IPS DF 6.9 (cell line): ENCODE measurements around the gene SLC35B2.

ENCODE experiments used
- DNase-seq: peaks from one replicate; pipeline ENCODE4 v3.0.0-alpha.2; 2013; ENCODE audit warnings: low read depth, low spot score
- H3K27ac ChIP-seq: one replicate; pipeline ENCODE4 v1.5.1; 2013; ENCODE audit warnings: low read length, control low read depth
- H3K27me3 ChIP-seq: 2 replicates; pipeline ENCODE4 v1.6.1; 2013; ENCODE audit warnings: mild to moderate bottlenecking, low read length; ENCODE audit not compliant: control insufficient read depth, insufficient read depth
- H3K36me3 ChIP-seq: 2 replicates; pipeline ENCODE4 v1.6.1; 2013; ENCODE audit warnings: low read length; ENCODE audit not compliant: control insufficient read depth, insufficient read depth
- H3K4me1 ChIP-seq: 2 replicates; pipeline ENCODE4 v1.6.1; 2013; ENCODE audit warnings: low read length; ENCODE audit not compliant: control insufficient read depth, insufficient read depth
- H3K4me3 ChIP-seq: 2 replicates; pipeline ENCODE4 v1.5.1; 2013; ENCODE audit warnings: mild to moderate bottlenecking, low read length
- H3K9me3 ChIP-seq: 2 replicates; pipeline ENCODE4 v1.6.1; 2013; ENCODE audit warnings: low read length, inconsistent platforms; ENCODE audit not compliant: control insufficient read depth, insufficient read depth
- WGBS: extraction: QIAGEN DNeasy Blood & Tissue Kit; methylation state at CpG from one replicate; pipeline ENCODE4 v1.1.7; 2013; ENCODE audit warnings: mixed read lengths, missing lambda C conversion rate; ENCODE audit not compliant: insufficient read length, insufficient coverage; 5-methylcytosine and 5-hydroxymethylcytosine counted together

SLC35B2 gene

DNA sequence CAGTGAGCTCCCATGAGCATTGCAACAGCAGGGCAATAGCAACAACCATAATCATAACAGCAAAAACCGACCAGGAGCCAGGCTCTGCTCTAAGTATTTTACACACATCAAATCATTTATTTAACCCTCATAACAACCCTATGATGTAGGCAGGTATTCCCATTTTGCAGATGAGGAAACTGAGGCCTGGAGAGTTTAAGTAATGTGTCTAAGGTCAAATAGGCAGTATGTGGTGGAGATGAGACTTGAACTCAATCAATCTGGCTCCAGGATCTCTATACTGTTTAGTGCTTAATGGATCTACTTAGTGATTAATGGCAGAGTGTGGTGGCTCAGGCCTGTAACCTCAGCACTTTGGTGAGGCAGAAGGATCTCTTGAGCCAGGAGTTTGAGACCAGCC, 16.3 kb upstream of the SLC35B2 start:
- Histone ChIP-seq H3K27me3 (peaks cover 1% of the 10 kb centered on the region; the same call in 1 of the 2 replicates), H3K36me3 (peaks cover 3% of the 10 kb centered on the region; the same call in 1 of the 2 replicates), H3K4me1 (peaks cover 12% of the 10 kb centered on the region), H3K27ac (no peak overlapping the region), H3K9me3 (no peaks in the 10 kb centered on the region), H3K4me3 (no peak overlapping the region)
- no CpG with 5 or more reads among the region's 1 CpG for WGBS
- no peak for DNase-seq

DNA sequence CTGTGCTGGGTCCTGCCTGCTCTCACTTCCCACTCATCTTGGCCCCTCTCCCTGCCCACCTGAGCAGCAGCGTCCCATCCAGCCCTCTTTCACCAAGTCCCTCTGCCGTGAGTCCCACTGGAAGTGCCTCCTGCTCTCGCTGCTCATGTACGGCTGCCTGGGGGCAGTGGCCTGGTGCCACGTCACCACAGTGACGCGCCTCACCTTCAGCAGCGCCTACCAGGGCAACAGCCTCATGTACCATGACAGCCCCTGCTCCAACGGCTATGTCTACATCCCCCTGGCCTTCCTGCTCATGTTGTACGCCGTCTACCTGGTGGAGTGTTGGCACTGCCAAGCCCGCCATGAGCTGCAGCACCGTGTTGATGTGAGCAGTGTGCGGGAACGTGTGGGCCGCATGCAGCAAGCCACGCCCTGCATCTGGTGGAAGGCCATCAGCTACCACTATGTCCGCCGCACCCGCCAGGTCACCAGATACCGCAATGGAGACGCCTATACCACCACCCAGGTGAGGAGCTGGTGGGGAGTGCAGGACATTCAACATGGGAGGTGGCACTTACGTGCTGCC, 15.8 kb upstream of the SLC35B2 start:
- no CpG with 5 or more reads among the region's 23 CpGs for WGBS
- Histone ChIP-seq H3K27ac (no peak overlapping the region), H3K4me3 (no peak overlapping the region), H3K36me3 (peaks cover 3% of the 10 kb centered on the region; the same call in 1 of the 2 replicates), H3K27me3 (peaks cover 1% of the 10 kb centered on the region; the same call in 1 of the 2 replicates), H3K4me1 (peaks cover 16% of the 10 kb centered on the region), H3K9me3 (no peaks in the 10 kb centered on the region)
- no peak for DNase-seq

GRCh38 chr6:44272529-44272928, 15.2 kb upstream of the SLC35B2 start:
- Histone ChIP-seq H3K36me3 (peaks cover 3% of the 10 kb centered on the region; the same call in 1 of the 2 replicates), H3K27me3 (peaks cover 1% of the 10 kb centered on the region; the same call in 1 of the 2 replicates), H3K9me3 (no peaks in the 10 kb centered on the region), H3K4me3 (no peak overlapping the region), H3K27ac (no peak overlapping the region), H3K4me1 (peaks cover 16% of the 10 kb centered on the region)
- DNase-seq: no peak
- WGBS: no CpG with 5 or more reads among the region's 3 CpGs

DNA sequence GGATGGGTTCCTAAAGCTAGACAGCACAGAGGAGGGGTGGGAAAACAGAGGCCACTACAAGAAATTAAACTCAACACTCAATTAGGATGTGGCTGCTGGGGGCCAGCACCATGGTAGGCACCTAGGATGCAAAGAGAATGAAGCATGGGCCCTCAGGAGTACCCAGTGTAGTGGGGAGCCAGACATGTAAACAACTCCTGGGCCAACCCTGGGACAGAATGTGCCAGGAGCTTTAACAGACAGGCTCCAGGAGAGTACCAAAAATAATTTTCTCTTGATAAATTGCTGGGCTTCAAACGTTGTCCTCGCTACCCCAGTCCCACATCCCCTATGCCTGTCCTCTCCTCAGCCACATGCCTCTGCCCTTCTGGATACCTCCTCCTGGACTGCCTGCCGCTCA, 14.6 kb upstream of the SLC35B2 start:
- Histone ChIP-seq H3K4me3 (no peak overlapping the region), H3K27me3 (no peaks in the 10 kb centered on the region; the same call in 1 of the 2 replicates), H3K4me1 (peaks cover 16% of the 10 kb centered on the region), H3K36me3 (peaks cover 3% of the 10 kb centered on the region; the same call in 1 of the 2 replicates), H3K9me3 (no peaks in the 10 kb centered on the region), H3K27ac (no peak overlapping the region)
- no peak for DNase-seq
- no CpG with 5 or more reads among the region's 3 CpGs for WGBS

DNA sequence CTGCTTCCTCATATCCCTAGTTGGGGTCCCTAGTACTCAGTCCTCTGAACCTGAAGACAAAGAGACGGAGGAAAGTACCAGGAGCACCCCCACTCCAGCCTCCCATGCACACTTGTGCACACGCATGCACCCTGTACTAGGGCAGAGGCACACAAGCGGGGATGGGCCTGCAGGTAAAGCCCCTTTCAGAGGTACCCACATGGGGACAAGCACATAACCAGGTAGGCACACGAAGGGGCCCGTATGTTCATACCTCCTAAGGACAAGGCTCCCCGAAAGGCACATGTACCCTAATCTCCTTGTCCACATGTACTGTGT, 14.0 kb upstream of the SLC35B2 start:
- no peaks in the 10 kb centered on the region; the same call in 1 of the 2 replicates for H3K27me3 ChIP-seq
- no peak overlapping the region; the same call in 1 of the 2 replicates for H3K4me3 ChIP-seq
- DNase-seq: no peak
- H3K27ac ChIP-seq: no peak overlapping the region
- H3K9me3 ChIP-seq: no peaks in the 10 kb centered on the region
- H3K4me1 ChIP-seq: peaks cover 15% of the 10 kb centered on the region
- peaks cover 3% of the 10 kb centered on the region; the same call in 1 of the 2 replicates for H3K36me3 ChIP-seq
- WGBS: no CpG with 5 or more reads among the region's 6 CpGs

DNA sequence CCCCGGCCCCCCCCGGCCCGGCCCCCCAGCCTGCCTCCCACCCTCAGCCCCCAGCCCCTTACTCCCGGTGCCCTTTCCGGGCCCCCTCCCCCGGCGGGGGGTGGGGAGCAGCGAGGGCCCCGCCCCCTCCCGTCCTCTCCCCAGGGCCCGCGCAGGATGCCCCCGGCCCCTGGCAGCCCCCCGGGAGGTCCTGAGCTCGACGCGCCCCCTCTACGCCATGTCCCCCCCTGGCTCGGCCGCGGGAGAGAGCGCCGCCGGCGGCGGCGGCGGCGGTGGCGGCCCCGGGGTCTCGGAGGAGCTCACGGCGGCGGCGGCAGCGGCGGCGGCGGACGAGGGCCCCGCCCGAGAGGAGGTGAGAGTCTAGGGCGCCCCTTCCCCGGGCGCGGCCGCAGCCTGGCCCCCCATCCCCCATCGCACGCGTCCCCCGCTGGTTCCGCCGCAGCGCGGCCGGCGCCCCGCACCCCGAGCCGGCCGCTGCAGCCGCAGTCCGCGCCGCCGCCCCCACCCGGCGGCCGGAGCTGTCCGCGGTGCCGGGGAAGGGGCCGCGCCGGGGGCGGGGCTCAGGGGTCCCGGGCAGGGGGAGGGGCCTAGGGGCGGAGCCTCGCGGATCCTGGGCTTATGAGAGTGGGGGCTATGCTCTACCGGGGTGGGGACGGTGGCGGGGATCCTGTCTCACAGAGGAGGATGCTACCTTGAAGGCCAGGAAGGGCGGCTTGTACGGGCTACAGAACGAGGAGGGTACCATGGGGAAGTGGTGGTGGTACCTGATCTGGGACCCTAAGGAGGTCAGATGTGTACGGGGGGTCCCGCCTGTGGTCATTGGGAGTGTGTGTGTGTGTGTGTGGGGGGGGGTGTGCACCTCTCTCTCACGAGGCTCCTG, 13.4 kb upstream of the SLC35B2 start:
- Histone ChIP-seq H3K27ac (no peak overlapping the region), H3K27me3 (no peaks in the 10 kb centered on the region; the same call in 1 of the 2 replicates), H3K4me3 (peak overlapping the region; percentile 48; the same call in 1 of the 2 replicates), H3K36me3 (peaks cover 3% of the 10 kb centered on the region; the same call in 1 of the 2 replicates), H3K4me1 (peaks cover 12% of the 10 kb centered on the region), H3K9me3 (no peaks in the 10 kb centered on the region)
- no peak for DNase-seq
- no CpG with 5 or more reads among the region's 90 CpGs for WGBS

DNA sequence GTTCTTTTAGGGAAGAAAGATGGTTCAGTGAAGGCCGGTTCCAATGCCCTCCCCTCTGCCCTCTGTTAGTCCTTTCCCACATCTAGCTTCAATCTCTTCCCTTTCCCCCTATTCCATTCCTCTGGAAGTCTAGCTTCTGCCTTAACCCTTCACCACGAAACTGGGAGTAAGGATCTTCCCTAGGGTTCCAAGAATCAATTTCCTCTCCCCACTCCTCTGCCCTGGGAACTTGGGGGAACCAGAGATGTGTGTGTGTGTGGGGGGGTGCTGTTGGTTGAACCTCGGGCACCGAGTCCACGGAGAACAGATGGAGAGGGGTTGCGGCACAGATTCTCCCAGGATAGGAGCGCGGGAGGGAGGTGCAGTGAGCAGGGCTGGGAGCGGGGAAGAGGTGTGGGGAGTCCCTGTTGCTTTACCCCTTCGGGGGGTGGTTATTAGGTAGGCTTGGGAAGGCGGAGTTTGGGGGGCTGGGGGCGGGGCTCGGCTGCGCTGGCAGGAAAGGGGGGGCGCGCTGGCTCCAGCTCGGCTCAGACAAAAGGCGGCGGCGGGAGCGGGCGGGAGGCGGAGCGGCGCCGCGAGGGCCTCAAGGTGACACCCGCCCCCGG, 12.7 kb upstream of the SLC35B2 start, which contains the start of gene TMEM151B:
TSS of gene TMEM151B (plus strand) at position 530 of the 605 bp plus-strand sequence. CDS start 293 bp downstream, outside the sequence.
- DNase-seq: no peak
- H3K36me3 ChIP-seq: no peaks in the 10 kb centered on the region; the same call in 1 of the 2 replicates
- no peaks in the 10 kb centered on the region for H3K9me3 ChIP-seq
- peaks cover 7% of the 10 kb centered on the region; the same call in 1 of the 2 replicates for H3K4me1 ChIP-seq
- no CpG with 5 or more reads among the region's 29 CpGs for WGBS
- peak within 1 kb of the TSS; percentile 48; the same call in 1 of the 2 replicates for H3K4me3 ChIP-seq
- H3K27ac ChIP-seq: no peak within 1 kb of the TSS
- H3K27me3 ChIP-seq: no peaks in the 10 kb centered on the region; the same call in 1 of the 2 replicates

DNA sequence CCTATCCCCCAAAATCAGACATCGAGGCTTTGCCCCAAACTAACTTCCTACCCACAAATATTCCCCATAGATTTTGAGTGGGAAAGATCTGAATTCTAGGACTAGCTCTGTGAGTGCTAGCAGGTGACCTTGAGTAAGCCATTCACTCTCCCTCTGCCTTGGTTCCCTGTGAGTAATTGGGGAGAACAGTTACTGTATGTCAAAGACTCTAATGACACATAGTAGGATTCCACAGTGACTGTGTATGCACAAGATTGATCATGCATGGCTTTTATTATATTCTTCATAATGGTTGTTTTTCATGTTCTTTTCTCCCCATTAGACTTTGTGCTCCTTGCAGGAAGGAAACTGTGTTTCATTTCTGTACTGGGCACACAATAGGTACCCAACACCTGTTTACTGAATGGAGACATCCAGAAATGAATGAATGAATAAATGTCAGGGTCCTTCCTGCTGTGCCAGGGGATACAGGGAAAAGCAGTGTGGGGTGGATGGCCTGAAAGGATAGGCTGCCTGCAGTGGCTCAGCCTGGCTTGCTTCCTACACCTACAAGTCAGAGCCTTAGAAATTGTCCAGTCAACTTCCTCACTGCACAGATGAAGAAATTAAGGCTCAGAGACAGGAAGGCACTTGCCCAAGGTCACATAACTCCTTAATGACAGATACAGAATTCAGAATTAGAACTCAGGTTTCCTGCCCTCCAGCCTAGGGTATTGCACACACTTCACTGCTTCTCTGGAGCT, 12.0 kb upstream of the SLC35B2 start:
- H3K27ac ChIP-seq: no peak overlapping the region
- peaks cover 7% of the 10 kb centered on the region; the same call in 1 of the 2 replicates for H3K4me1 ChIP-seq
- H3K4me3 ChIP-seq: no peak overlapping the region
- no peaks in the 10 kb centered on the region; the same call in 1 of the 2 replicates for H3K27me3 ChIP-seq
- DNase-seq: no peak
- no CpG with 5 or more reads among the region's 1 CpG for WGBS
- H3K36me3 ChIP-seq: no peaks in the 10 kb centered on the region
- no peaks in the 10 kb centered on the region for H3K9me3 ChIP-seq

GRCh38 chr6:44268095-44268628, 10.8 kb upstream of the SLC35B2 start:
- peak; percentile 84 for DNase-seq

More at GRCh38 chr6:44268095-44268628, 10.8 kb upstream of the SLC35B2 start:
- Histone ChIP-seq H3K27ac (no peak overlapping the region), H3K27me3 (no peaks in the 10 kb centered on the region; the same call in 1 of the 2 replicates), H3K36me3 (no peaks in the 10 kb centered on the region), H3K4me1 (peaks cover 15% of the 10 kb centered on the region; the same call in 1 of the 2 replicates), H3K9me3 (no peaks in the 10 kb centered on the region), H3K4me3 (no peak overlapping the region)
- no CpG with 5 or more reads among the region's 5 CpGs for WGBS
